GM18498 (cell line): ENCODE data around the gene CFAP410.
"Not testable (repeated sequence)": the region's sequence is repeated elsewhere in the genome, so short reads cannot be mapped to it uniquely, and the experiment has no call there.

Experiments
- ATAC-seq: cut with Tn5 transposase; IDR thresholded peaks from one replicate; pipeline ENCODE4 v1.9.1; 2021; ENCODE audit warnings: mild to moderate bottlenecking, moderate library complexity; ENCODE audit not compliant: unreplicated experiment

CFAP410 gene

GRCh38 chr21:44351535-44352252 is 12.5 kb upstream of the CFAP410 start:
- ATAC-seq: no peak

GRCh38 chr21:44350773-44351481 is 11.7 kb upstream of the CFAP410 start:
- ATAC-seq: no peak

- no peak for ATAC-seq
These were observed 10.9 kb upstream of the CFAP410 start for GRCh38 chr21:44349847-44350772.

GRCh38 chr21:44349416-44349846 is 10.2 kb upstream of the CFAP410 start:
- ATAC-seq: no peak

GRCh38 chr21:44348861-44349260 is 9.7 kb upstream of the CFAP410 start:
- no peak for ATAC-seq

- no peak for ATAC-seq
These were observed 8.8 kb upstream of the CFAP410 start for GRCh38 chr21:44347911-44348451.

GRCh38 chr21:44345495-44345894 is 6.3 kb upstream of the CFAP410 start:
- ATAC-seq: no peak

GRCh38 chr21:44344541-44345183 is 5.5 kb upstream of the CFAP410 start:
- no peak for ATAC-seq

- not testable (repeated sequence) for ATAC-seq
These were observed 3.8 kb upstream of the CFAP410 start for GRCh38 chr21:44342981-44343380.

GRCh38 chr21:44341726-44342458 is 2.7 kb upstream of the CFAP410 start:
- ATAC-seq: not testable (repeated sequence)

GRCh38 chr21:44337941-44338895 is 972 bp downstream of the CFAP410 start:
- no peak for ATAC-seq

GRCh38 chr21:44337449-44337848 is 1.7 kb downstream of the CFAP410 start:
- no peak for ATAC-seq

- no peak for ATAC-seq
These were observed 3.7 kb downstream of the CFAP410 start for GRCh38 chr21:44335266-44336059.

- ATAC-seq: no peak
These were observed 4.7 kb downstream of the CFAP410 start for GRCh38 chr21:44334329-44335030.

GRCh38 chr21:44333509-44334328 is 5.5 kb downstream of the CFAP410 start:
- ATAC-seq: no peak

GRCh38 chr21:44332965-44333364 is 6.2 kb downstream of the CFAP410 start:
- ATAC-seq: no peak
